Astrocyte of the cerebellum (primary cell): ENCODE data around the gene PRRG3.
A peak's percentile ranks its signal among the peaks of the same experiment; 100 is the strongest.

Experiments used
- DNase-seq: peaks from one replicate; pipeline ENCODE4 v3.0.0-alpha.2; 2011; ENCODE audit warnings: low read depth
- H3K4me3 ChIP-seq: 2 replicates; pipeline ENCODE4 v1.5.1; 2011; ENCODE audit warnings: mild to moderate bottlenecking, low read depth, low read length, moderate library complexity
- CTCF ChIP-seq: IDR thresholded peaks from 2 replicates; pipeline ENCODE4 v1.5.1; 2012; ENCODE audit warnings: low read length, low read depth, moderate library complexity, mild to moderate bottlenecking; ENCODE audit errors: missing control alignments
- in situ Hi-C: cut with HindIII; loops from 2 replicates; pipeline ENCODE4 v1.10.0; 2017; ENCODE audit warnings: low sequenced_read_pairs

Gene PRRG3

GRCh38 chrX:151694661-151695582, at the start of gene PRRG3:
Gene PRRG3, plus strand, starts transcription at chrX:151695458. Its CDS starts 3,357 bp downstream, at chrX:151698815.
- in situ Hi-C loops, result no loop called here

GRCh38 chrX:151675121-151675746, 20.0 kb upstream of the PRRG3 start:
- no peak for TF ChIP-seq CTCF
- no peak for DNase-seq
- in situ Hi-C loops, result no loop called here
- H3K4me3 ChIP-seq, result no peak overlapping the region

More at GRCh38 chrX:151694661-151695582, at the start of gene PRRG3:
- DNase-seq, result no peak
- H3K4me3 ChIP-seq, result no peak within 1 kb of the TSS
- TF ChIP-seq CTCF, result no peak

GRCh38 chrX:151676196-151676595, 19.1 kb upstream of the PRRG3 start:
- H3K4me3 ChIP-seq, result no peak overlapping the region
- no peak for DNase-seq
- TF ChIP-seq CTCF, result no peak
- in situ Hi-C loops, result no loop called here

GRCh38 chrX:151679798-151680402, 15.4 kb upstream of the PRRG3 start:
- in situ Hi-C loops, result no loop called here
- no peak for TF ChIP-seq CTCF
- no peak for DNase-seq
- H3K4me3 ChIP-seq, result no peak overlapping the region

GRCh38 chrX:151680805-151681204, 14.5 kb upstream of the PRRG3 start:
- no peak overlapping the region for H3K4me3 ChIP-seq
- peak; percentile 2 for DNase-seq
- TF ChIP-seq CTCF, result peak; percentile 57
- in situ Hi-C loops, result no loop called here

GRCh38 chrX:151687635-151688034, 7.6 kb upstream of the PRRG3 start:
- TF ChIP-seq CTCF, result no peak
- H3K4me3 ChIP-seq, result no peak overlapping the region
- no peak for DNase-seq
- in situ Hi-C loops, result no loop called here
